GM12891 (cell line): ENCODE results near the gene EXD3.

Source experiments
- POLR2A ChIP-seq: IDR thresholded peaks from 2 replicates; pipeline ENCODE4 v1.6.1; 2011; ENCODE audit warnings: low read depth, low read length, control low read depth
- POU2F2 ChIP-seq: IDR thresholded peaks from 2 replicates; pipeline ENCODE4 v1.6.1; 2011; ENCODE audit warnings: low read depth, mild to moderate bottlenecking, control low read depth, low read length, moderate library complexity

DNA sequence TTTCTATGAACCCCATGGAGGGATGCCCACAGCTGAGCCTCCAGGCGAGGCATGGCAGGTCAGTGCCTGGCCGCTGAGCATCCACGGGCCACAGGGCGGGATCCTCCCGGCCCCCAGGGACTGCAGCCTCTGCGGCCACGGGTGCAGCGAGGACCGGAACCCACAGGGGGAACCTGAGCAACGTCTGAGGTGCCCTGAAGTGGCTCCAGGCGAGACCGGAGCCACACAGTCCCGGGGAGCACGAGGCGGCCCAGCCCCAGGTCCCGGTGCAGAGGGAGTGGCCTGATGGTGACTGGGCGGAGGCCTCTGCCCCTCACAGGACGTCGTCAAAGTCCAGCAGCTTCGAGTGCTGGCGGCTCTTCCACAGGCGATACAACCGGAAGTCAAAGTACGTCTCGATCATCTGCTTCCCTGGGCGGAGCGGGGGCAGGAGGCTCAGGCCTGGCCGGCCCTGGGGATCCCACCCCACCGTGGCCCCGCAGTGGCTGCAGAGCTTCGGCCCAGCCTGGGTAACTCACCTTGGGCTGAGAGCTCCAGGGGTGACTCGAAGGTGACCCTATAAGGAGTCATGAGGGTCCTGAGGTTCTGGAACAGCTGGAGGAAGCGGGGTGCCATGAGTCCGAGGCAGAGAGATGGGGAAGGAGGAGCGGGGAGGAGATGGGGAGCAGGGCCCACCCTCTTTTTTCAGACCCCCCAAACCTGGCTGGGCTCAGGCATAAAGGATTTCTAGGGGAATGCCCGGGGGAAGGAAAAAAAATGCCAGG lies 26.3 kb upstream of the EXD3 start:
- no peak for TF ChIP-seq POU2F2
- no peak for TF ChIP-seq POLR2A
